IMR-90 (cell line): ENCODE data around the gene RASGEF1C. TPM values are rescaled to one million over a fixed set of nuclear protein-coding genes. Genes with fewer than 3 reads are reported as not detected.

ENCODE experiments used
- ATAC-seq: fragments of 200-7000 bp; cut with Tn5 transposase; 2 replicates; pipeline ENCODE4 v1.9.1; 2020; ENCODE audit warnings: low read depth, mild to moderate bottlenecking, moderate library complexity
- BruUV-seq: library from RNA; stranded (reverse); fragments of 400-500 nt; replicated peaks from 2 replicates; lab custom pipeline; 2021; lab: Mats Ljungman, UMichigan
- CTCF ChIA-PET: fragments of 300-600 bp; formaldehyde crosslinking; extraction: SDS; loops from one replicate; lab custom pipeline; 2021; ENCODE audit warnings: antibody characterized with exemption; lab: Yijun Ruan, JAX
- POLR2A ChIA-PET: fragments of 300-600 bp; sonication (Branson Sonifier 250); formaldehyde crosslinking; loops from one replicate; lab custom pipeline; 2022; ENCODE audit warnings: antibody characterized with exemption; ENCODE audit not compliant: unreplicated experiment; lab: Charles Lee
- DNase-seq: peaks from one replicate; pipeline ENCODE4 v3.0.0; 2013
- H2AFZ ChIP-seq: replicated peaks from 2 replicates; pipeline ENCODE3; 2013; ENCODE audit warnings: low read length, mild to moderate bottlenecking; ENCODE audit not compliant: poor library complexity
- H2AK5ac ChIP-seq: 2 replicates; pipeline ENCODE4 v1.6.1; 2013; ENCODE audit warnings: low read depth, low read length, inconsistent platforms
- H2AK9ac ChIP-seq: replicated peaks from 2 replicates; pipeline ENCODE3; 2013; ENCODE audit warnings: mild to moderate bottlenecking, low read depth, low read length, moderate library complexity; ENCODE audit not compliant: poor library complexity
- H2BK120ac ChIP-seq: 2 replicates; pipeline ENCODE4 v1.6.1; 2013; ENCODE audit warnings: low read depth, low read length, inconsistent platforms
- H2BK15ac ChIP-seq: 3 replicates; pipeline ENCODE4 v1.6.1; 2013; ENCODE audit warnings: low read depth, low read length, inconsistent platforms
- H2BK20ac ChIP-seq: 2 replicates; pipeline ENCODE4 v1.6.1; 2013; ENCODE audit warnings: low read depth, mild to moderate bottlenecking, inconsistent platforms, low read length, moderate library complexity
- H2BK5ac ChIP-seq: 2 replicates; pipeline ENCODE4 v1.6.1; 2013; ENCODE audit warnings: mild to moderate bottlenecking, low read depth, low read length, inconsistent platforms; ENCODE audit not compliant: poor library complexity, severe bottlenecking
- H3K14ac ChIP-seq: replicated peaks from 2 replicates; pipeline ENCODE4 v1.6.1; 2013; ENCODE audit warnings: low read depth, low read length, inconsistent platforms
- H3K18ac ChIP-seq: 2 replicates; pipeline ENCODE4 v1.6.1; 2013; ENCODE audit warnings: low read depth, low read length, control low read depth
- H3K23ac ChIP-seq: 2 replicates; pipeline ENCODE4 v1.6.1; 2013; ENCODE audit warnings: low read depth, low read length, inconsistent platforms
- H3K27ac ChIP-seq: 2 replicates; pipeline ENCODE4 v1.5.1; 2013; ENCODE audit warnings: mild to moderate bottlenecking, control low read depth, low read length; ENCODE audit not compliant: insufficient read depth
- H3K27me3 ChIP-seq: 2 replicates; pipeline ENCODE4 v1.6.1; 2013; ENCODE audit warnings: low read length; ENCODE audit not compliant: control insufficient read depth, insufficient read depth
- H3K36me3 ChIP-seq: 2 replicates; pipeline ENCODE4 v1.6.1; 2013; ENCODE audit warnings: low read length, mixed read lengths; ENCODE audit not compliant: control insufficient read depth, insufficient read depth
- H3K4ac ChIP-seq: 2 replicates; pipeline ENCODE4 v1.6.1; 2013; ENCODE audit warnings: low read depth, low read length, inconsistent platforms
- H3K4me1 ChIP-seq: 2 replicates; pipeline ENCODE4 v1.6.1; 2013; ENCODE audit warnings: low read length, mixed read lengths; ENCODE audit not compliant: control insufficient read depth, insufficient read depth
- H3K4me2 ChIP-seq: 2 replicates; pipeline ENCODE4 v1.6.1; 2013; ENCODE audit warnings: low read depth, mild to moderate bottlenecking, control low read depth, low read length, moderate library complexity
- H3K4me3 ChIP-seq: 2 replicates; pipeline ENCODE4 v1.5.1; 2013; ENCODE audit warnings: low read depth, mild to moderate bottlenecking, control low read depth, low read length, moderate library complexity; ENCODE audit not compliant: insufficient read depth
- H3K56ac ChIP-seq: 2 replicates; pipeline ENCODE4 v1.6.1; 2013; ENCODE audit warnings: low read length, inconsistent platforms; ENCODE audit not compliant: insufficient read depth; ENCODE audit errors: extremely low read depth
- H3K79me1 ChIP-seq, 2 experiments: 2 replicates each; pipeline ENCODE4 v1.6.1; 2013; ENCODE audit warnings: low read length in 2 of 2, inconsistent platforms in 1 of 2, low read depth in 1 of 2
- H3K9ac ChIP-seq: 2 replicates; pipeline ENCODE4 v1.6.1; 2013; ENCODE audit warnings: low read depth, low read length, control low read depth
- H3K9me1 ChIP-seq: 2 replicates; pipeline ENCODE4 v1.6.1; 2013; ENCODE audit warnings: low read length, inconsistent platforms; ENCODE audit not compliant: insufficient read depth
- H3K9me3 ChIP-seq: 2 replicates; pipeline ENCODE4 v1.6.1; 2013; ENCODE audit warnings: low read length; ENCODE audit not compliant: control insufficient read depth, insufficient read depth
- H4K20me1 ChIP-seq: 2 replicates; pipeline ENCODE4 v1.6.1; 2013; ENCODE audit warnings: low read length, inconsistent platforms; ENCODE audit not compliant: insufficient read depth
- H4K5ac ChIP-seq: 2 replicates; pipeline ENCODE4 v1.6.1; 2013; ENCODE audit warnings: mild to moderate bottlenecking, low read depth, low read length, control low read depth
- H4K8ac ChIP-seq, 2 experiments: 2 replicates each; pipeline ENCODE4 v1.6.1; 2013; ENCODE audit warnings: low read depth in 2 of 2, low read length in 2 of 2, control low read depth in 1 of 2, inconsistent platforms in 1 of 2
- H4K91ac ChIP-seq: 2 replicates; pipeline ENCODE4 v1.6.1; 2013; ENCODE audit warnings: low read depth, low read length, inconsistent platforms; ENCODE audit not compliant: insufficient read depth
- CEBPB ChIP-seq: IDR thresholded peaks from 2 replicates; pipeline ENCODE4 v1.6.1; 2012; ENCODE audit warnings: low read depth, low read length, improper control_type of control experiment
- FOS ChIP-seq: fragments of 150-350 bp; IDR thresholded peaks from 2 replicates; pipeline ENCODE4 v1.6.1; 2016; ENCODE audit warnings: low read depth, low read length
- MAZ ChIP-seq: IDR thresholded peaks from 2 replicates; pipeline ENCODE4 v1.6.1; 2012; ENCODE audit warnings: low read depth, mild to moderate bottlenecking, low read length, improper control_type of control experiment, moderate library complexity, borderline replicate concordance
- MXI1 ChIP-seq: IDR thresholded peaks from 2 replicates; pipeline ENCODE4 v1.6.1; 2012; ENCODE audit warnings: low read depth, mild to moderate bottlenecking, low read length, moderate library complexity, borderline replicate concordance
- WGBS, 2 experiments: methylation state at CpG; one replicate each; pipeline versions ENCODE4 v1.1.5 to v1.1.7; 2013; ENCODE audit warnings: missing lambda C conversion rate in 2 of 2; ENCODE audit not compliant: insufficient read length in 1 of 2; ENCODE audit errors: extremely low coverage in 2 of 2; 5-methylcytosine and 5-hydroxymethylcytosine counted together
- dilution Hi-C: fragments of 300-500 bp; cut with HindIII; formaldehyde crosslinking; loops from one replicate; pipeline ENCODE4 v1.14.3; 2018; ENCODE audit warnings: low sequenced_read_pairs; ENCODE audit not compliant: unreplicated experiment
- in situ Hi-C: fragments of 300-500 bp; cut with MboI; formaldehyde crosslinking; loops from 3 replicates; pipeline ENCODE4 v1.14.3; 2019; ENCODE audit warnings: low sequenced_read_pairs, inconsistent platforms, mixed read lengths
- intact Hi-C: fragments of 100-400 bp; cut with micrococcal nuclease; formaldehyde crosslinking; loops from 2 replicates; pipeline ENCODE4 v1.10.0; 2022
- polyA plus RNA-seq, 3 experiments: library from polyadenylated mRNA; depleted of rRNA; stranded (reverse); fragments of >200 nt; gene quantifications; 2 replicates each; pipeline ENCODE4 v1.2.3, GENCODE V29; 2012; ENCODE audit warnings: low replicate concordance in 1 of 3
- total RNA-seq: library from RNA; depleted of rRNA; stranded (reverse); fragments of >200 nt; gene quantifications from 2 replicates; pipeline ENCODE4 v1.2.3, GENCODE V29; 2012
- TF ChIP-seq, protein P1 (sequence below): fragments of 150-350 bp; IDR thresholded peaks from 2 replicates; pipeline ENCODE4 v1.6.1; 2016; ENCODE audit warnings: low read depth, mild to moderate bottlenecking, low read length, moderate library complexity, borderline replicate concordance
- TF ChIP-seq, protein P2 (sequence below): fragments of 150-350 bp; IDR thresholded peaks from 2 replicates; pipeline ENCODE4 v1.6.1; 2017; ENCODE audit warnings: mild to moderate bottlenecking, antibody characterized with exemption, low read length, low read depth

RASGEF1C gene
- total and polyA plus RNA-seq, 2 of the 4 experiments (the other 2 are of a cell fraction): not detected

DNA sequence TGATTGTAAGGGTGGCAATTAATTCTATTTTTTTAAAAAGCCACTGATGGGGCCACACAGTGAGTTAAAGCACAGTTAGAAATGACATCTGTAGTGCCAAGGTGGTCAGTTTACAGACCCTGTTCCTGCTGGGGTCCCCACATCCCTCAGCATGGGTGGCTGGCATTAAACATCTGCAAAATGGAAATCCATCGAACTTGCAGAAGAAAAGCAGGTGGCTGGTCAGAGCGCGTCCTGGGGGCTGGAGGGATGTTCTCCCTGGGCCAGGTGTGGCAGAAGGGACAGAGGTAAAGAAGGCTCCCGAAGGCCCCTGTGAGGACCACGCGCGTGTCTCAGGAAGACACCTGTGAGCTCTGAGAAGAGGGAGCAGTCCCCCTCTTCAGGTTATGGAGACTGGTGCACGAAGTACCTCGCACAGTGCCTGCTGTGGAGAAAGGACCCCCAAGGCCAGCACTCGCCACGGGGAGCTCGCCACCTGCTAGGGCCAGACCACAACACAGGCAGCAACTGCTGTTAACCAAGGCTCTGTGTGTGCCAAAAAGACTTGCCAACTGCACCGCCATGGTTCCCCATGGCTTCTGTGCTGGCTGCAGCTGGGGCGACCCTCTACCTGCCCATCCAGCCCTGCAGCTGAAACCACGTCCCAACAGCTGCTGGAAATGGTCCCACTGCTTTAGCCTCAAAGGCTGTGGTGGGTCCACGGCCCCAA lies 65.2 kb downstream of the RASGEF1C start:
- no peaks in the 10 kb centered on the region for H3K9me1 ChIP-seq
- H3K4ac ChIP-seq: no peak overlapping the region
- H3K79me1 ChIP-seq: no peaks in the 10 kb centered on the region
- H3K18ac ChIP-seq: no peak overlapping the region
- no peak for DNase-seq
- H4K8ac ChIP-seq: no peak overlapping the region
- no peaks in the 10 kb centered on the region for H3K36me3 ChIP-seq
- H3K27ac ChIP-seq: no peak overlapping the region
- no TSS peak for BruUV-seq
- H2BK120ac ChIP-seq: no peak overlapping the region
- H2BK5ac ChIP-seq: no peak overlapping the region
- no peaks in the 10 kb centered on the region for H3K4me1 ChIP-seq
- no peak overlapping the region for H2BK15ac ChIP-seq
- CTCF ChIA-PET: no interaction called here
- no peak overlapping the region for H3K4me2 ChIP-seq
- H2AK5ac ChIP-seq: no peak overlapping the region
- POLR2A ChIA-PET: no interaction called here
- peaks cover 19% of the 10 kb centered on the region; the same call in 1 of the 2 replicates for H3K27me3 ChIP-seq
- no peak overlapping the region for H2AK9ac ChIP-seq
- ATAC-seq: no peak
- H2AFZ ChIP-seq: no peak overlapping the region
- in situ Hi-C loops (loop anchor here (25.0 kb wide), 1 partner anchor 318 kb away; no protein-coding TSS in a partner anchor), intact Hi-C loops (no loop called here), dilution Hi-C loops (no loop called here)
- H3K23ac ChIP-seq: no peak overlapping the region
- H3K9me3 ChIP-seq: no peaks in the 10 kb centered on the region
- H4K5ac ChIP-seq: no peak overlapping the region
- H4K91ac ChIP-seq: no peak overlapping the region
- no peak overlapping the region for H3K4me3 ChIP-seq
- no peaks in the 10 kb centered on the region for H4K20me1 ChIP-seq
- H3K9ac ChIP-seq: no peak overlapping the region
- TF ChIP-seq CEBPB (no peak), MAZ (no peak), MXI1 (no peak), FOS (no peak)
- TF ChIP-seq, protein P1, sequence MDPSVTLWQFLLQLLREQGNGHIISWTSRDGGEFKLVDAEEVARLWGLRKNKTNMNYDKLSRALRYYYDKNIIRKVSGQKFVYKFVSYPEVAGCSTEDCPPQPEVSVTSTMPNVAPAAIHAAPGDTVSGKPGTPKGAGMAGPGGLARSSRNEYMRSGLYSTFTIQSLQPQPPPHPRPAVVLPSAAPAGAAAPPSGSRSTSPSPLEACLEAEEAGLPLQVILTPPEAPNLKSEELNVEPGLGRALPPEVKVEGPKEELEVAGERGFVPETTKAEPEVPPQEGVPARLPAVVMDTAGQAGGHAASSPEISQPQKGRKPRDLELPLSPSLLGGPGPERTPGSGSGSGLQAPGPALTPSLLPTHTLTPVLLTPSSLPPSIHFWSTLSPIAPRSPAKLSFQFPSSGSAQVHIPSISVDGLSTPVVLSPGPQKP: no peak
- TF ChIP-seq, protein P2, sequence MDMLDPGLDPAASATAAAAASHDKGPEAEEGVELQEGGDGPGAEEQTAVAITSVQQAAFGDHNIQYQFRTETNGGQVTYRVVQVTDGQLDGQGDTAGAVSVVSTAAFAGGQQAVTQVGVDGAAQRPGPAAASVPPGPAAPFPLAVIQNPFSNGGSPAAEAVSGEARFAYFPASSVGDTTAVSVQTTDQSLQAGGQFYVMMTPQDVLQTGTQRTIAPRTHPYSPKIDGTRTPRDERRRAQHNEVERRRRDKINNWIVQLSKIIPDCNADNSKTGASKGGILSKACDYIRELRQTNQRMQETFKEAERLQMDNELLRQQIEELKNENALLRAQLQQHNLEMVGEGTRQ: no peak
- no peak overlapping the region for H3K56ac ChIP-seq
- no peak overlapping the region for H2BK20ac ChIP-seq
- WGBS, 2 experiments: 72% methylated on average over 6 of the region's 16 CpGs; no CpG with 5 or more reads in 1 of the 2 experiments
- H3K14ac ChIP-seq: no peak overlapping the region
